Measurements from ENCODE around the gene KIAA0232.
"Not testable (repeated sequence)": the region's sequence is repeated elsewhere in the genome, so short reads cannot be mapped to it uniquely, and the experiment has no call there.

Gene KIAA0232

GRCh38 chr4:6910960-6911874, 128.7 kb downstream of the KIAA0232 start:
- no peaks in the 10 kb centered on the region for H3K9me3 Mint-ChIP-seq
- peaks cover 82% of the 10 kb centered on the region for H3K4me1 Mint-ChIP-seq (ENCODE audit: low read depth)
- intact Hi-C loops (cut with micrococcal nuclease) = loop anchor here (5.0 kb wide), 1 partner anchor 46 kb away; no protein-coding TSS in a partner anchor

GRCh38 chr4:6911917-6912316, 129.4 kb downstream of the KIAA0232 start:
- not testable (repeated sequence) for H3K9me3 Mint-ChIP-seq

More at GRCh38 chr4:6910960-6911874, 128.7 kb downstream of the KIAA0232 start:
- Mint-ChIP-seq H3K4me3 (peak overlapping the region; percentile 96), H3K27me3 (peaks cover 13% of the 10 kb centered on the region), H3K36me3 (ENCODE audit: low read depth) (peaks cover 60% of the 10 kb centered on the region), H3K27ac (peak overlapping the region; percentile 98)

GRCh38 chr4:6912441-6912840, 129.9 kb downstream of the KIAA0232 start:
- Mint-ChIP-seq H3K9me3 (no peaks in the 10 kb centered on the region), H3K4me1 (ENCODE audit: low read depth) (peaks cover 88% of the 10 kb centered on the region), H3K27ac (peak overlapping the region; percentile 98), H3K36me3 (ENCODE audit: low read depth) (peaks cover 73% of the 10 kb centered on the region), H3K27me3 (peaks cover 4% of the 10 kb centered on the region), H3K4me3 (peak overlapping the region; percentile 43)
- intact Hi-C loops (cut with micrococcal nuclease) = loop anchor here (5.0 kb wide), 1 partner anchor 45 kb away; no protein-coding TSS in a partner anchor

More at GRCh38 chr4:6911917-6912316, 129.4 kb downstream of the KIAA0232 start:
- peaks cover 67% of the 10 kb centered on the region for H3K36me3 Mint-ChIP-seq (ENCODE audit: low read depth)
- H3K4me3 Mint-ChIP-seq = peak overlapping the region; percentile 96
- H3K4me1 Mint-ChIP-seq (ENCODE audit: low read depth) = peaks cover 87% of the 10 kb centered on the region
- not testable (repeated sequence) for H3K27me3 Mint-ChIP-seq
- peak overlapping the region; percentile 98 for H3K27ac Mint-ChIP-seq
- intact Hi-C loops (cut with micrococcal nuclease) = loop anchor here (5.0 kb wide), 1 partner anchor 45 kb away; no protein-coding TSS in a partner anchor

GRCh38 chr4:6913350-6913905, 130.9 kb downstream of the KIAA0232 start:
- peak overlapping the region; percentile 98 for H3K27ac Mint-ChIP-seq
- no peaks in the 10 kb centered on the region for H3K27me3 Mint-ChIP-seq
- H3K9me3 Mint-ChIP-seq = no peaks in the 10 kb centered on the region
- no peak overlapping the region for H3K4me3 Mint-ChIP-seq
- intact Hi-C loops (cut with micrococcal nuclease) = loop anchor here (5.0 kb wide), 1 partner anchor 44 kb away; no protein-coding TSS in a partner anchor
- H3K36me3 Mint-ChIP-seq (ENCODE audit: low read depth) = peaks cover 76% of the 10 kb centered on the region
- peaks cover 88% of the 10 kb centered on the region for H3K4me1 Mint-ChIP-seq (ENCODE audit: low read depth)

- H3K36me3 Mint-ChIP-seq (ENCODE audit: low read depth) = peaks cover 81% of the 10 kb centered on the region
- intact Hi-C loops (cut with micrococcal nuclease) = loop anchor here (5.0 kb wide), 1 partner anchor 43 kb away; no protein-coding TSS in a partner anchor
- H3K9me3 Mint-ChIP-seq = no peaks in the 10 kb centered on the region
- no peaks in the 10 kb centered on the region for H3K27me3 Mint-ChIP-seq
- peak overlapping the region; percentile 94 for H3K27ac Mint-ChIP-seq
- H3K4me1 Mint-ChIP-seq (ENCODE audit: low read depth) = peaks cover 88% of the 10 kb centered on the region
- no peak overlapping the region for H3K4me3 Mint-ChIP-seq
Measured at GRCh38 chr4:6914448-6914847, 131.9 kb downstream of the KIAA0232 start.

GRCh38 chr4:6915041-6916005, 132.8 kb downstream of the KIAA0232 start:
- peak overlapping the region; percentile 94 for H3K27ac Mint-ChIP-seq
- peaks cover 83% of the 10 kb centered on the region for H3K36me3 Mint-ChIP-seq (ENCODE audit: low read depth)
- no peak overlapping the region for H3K4me3 Mint-ChIP-seq
- peaks cover 92% of the 10 kb centered on the region for H3K4me1 Mint-ChIP-seq (ENCODE audit: low read depth)
- no peaks in the 10 kb centered on the region for H3K9me3 Mint-ChIP-seq
- no peaks in the 10 kb centered on the region for H3K27me3 Mint-ChIP-seq
- intact Hi-C loops (cut with micrococcal nuclease) = no loop called here

- Mint-ChIP-seq H3K4me3 (peak overlapping the region; percentile 51), H3K27ac (peak overlapping the region; percentile 94), H3K36me3 (ENCODE audit: low read depth) (peaks cover 81% of the 10 kb centered on the region), H3K4me1 (ENCODE audit: low read depth) (peaks cover 91% of the 10 kb centered on the region), H3K27me3 (no peaks in the 10 kb centered on the region), H3K9me3 (no peaks in the 10 kb centered on the region)
- intact Hi-C loops (cut with micrococcal nuclease) = no loop called here
Measured at GRCh38 chr4:6916069-6916586, 133.6 kb downstream of the KIAA0232 start.

GRCh38 chr4:6916587-6917460, 134.3 kb downstream of the KIAA0232 start:
- H3K36me3 Mint-ChIP-seq (ENCODE audit: low read depth) = peaks cover 78% of the 10 kb centered on the region
- H3K4me3 Mint-ChIP-seq = peak overlapping the region; percentile 60
- H3K4me1 Mint-ChIP-seq (ENCODE audit: low read depth) = peaks cover 86% of the 10 kb centered on the region
- intact Hi-C loops (cut with micrococcal nuclease) = loop anchor here (1.0 kb wide), 1 partner anchor 8 kb away; the partner anchor contains the start of gene TBC1D14
- peak overlapping the region; percentile 94 for H3K27ac Mint-ChIP-seq
- H3K27me3 Mint-ChIP-seq = no peaks in the 10 kb centered on the region
- no peaks in the 10 kb centered on the region for H3K9me3 Mint-ChIP-seq

- Mint-ChIP-seq H3K36me3 (ENCODE audit: low read depth) (peaks cover 78% of the 10 kb centered on the region), H3K4me1 (ENCODE audit: low read depth) (peaks cover 86% of the 10 kb centered on the region), H3K27ac (peak overlapping the region; percentile 94), H3K27me3 (no peaks in the 10 kb centered on the region), H3K9me3 (no peaks in the 10 kb centered on the region), H3K4me3 (peak overlapping the region; percentile 60)
- intact Hi-C loops (cut with micrococcal nuclease) = loop anchor here (1.0 kb wide), 2 partner anchors 8 to 9 kb away; partner anchors contain the start of gene TBC1D14
Measured at GRCh38 chr4:6917461-6918271, 135.1 kb downstream of the KIAA0232 start.

- no peaks in the 10 kb centered on the region for H3K9me3 Mint-ChIP-seq
- H3K36me3 Mint-ChIP-seq (ENCODE audit: low read depth) = peaks cover 78% of the 10 kb centered on the region
- no peaks in the 10 kb centered on the region for H3K27me3 Mint-ChIP-seq
- peak overlapping the region; percentile 94 for H3K27ac Mint-ChIP-seq
- intact Hi-C loops (cut with micrococcal nuclease) = loop anchor here (1.0 kb wide), 1 partner anchor 8 kb away; no protein-coding TSS in a partner anchor
- peak overlapping the region; percentile 37 for H3K4me3 Mint-ChIP-seq
- H3K4me1 Mint-ChIP-seq (ENCODE audit: low read depth) = peaks cover 86% of the 10 kb centered on the region
Measured at GRCh38 chr4:6918338-6918737, 135.8 kb downstream of the KIAA0232 start.

GRCh38 chr4:6920171-6920570, 137.6 kb downstream of the KIAA0232 start:
- Mint-ChIP-seq H3K9me3 (no peaks in the 10 kb centered on the region), H3K4me1 (ENCODE audit: low read depth) (peaks cover 87% of the 10 kb centered on the region), H3K4me3 (no peak overlapping the region), H3K27me3 (no peaks in the 10 kb centered on the region), H3K27ac (peak overlapping the region; percentile 84), H3K36me3 (ENCODE audit: low read depth) (peaks cover 80% of the 10 kb centered on the region)
- intact Hi-C loops (cut with micrococcal nuclease) = no loop called here

Data from dendritic cell treated with granulocyte-macrophage colony-stimulating factor and Interleukin-4, amounts not matched to agents 40 ng/mL and 50 ng/mL, for 4 days (primary cell).